ENCODE results near the gene CEP290.

Gene CEP290

DNA sequence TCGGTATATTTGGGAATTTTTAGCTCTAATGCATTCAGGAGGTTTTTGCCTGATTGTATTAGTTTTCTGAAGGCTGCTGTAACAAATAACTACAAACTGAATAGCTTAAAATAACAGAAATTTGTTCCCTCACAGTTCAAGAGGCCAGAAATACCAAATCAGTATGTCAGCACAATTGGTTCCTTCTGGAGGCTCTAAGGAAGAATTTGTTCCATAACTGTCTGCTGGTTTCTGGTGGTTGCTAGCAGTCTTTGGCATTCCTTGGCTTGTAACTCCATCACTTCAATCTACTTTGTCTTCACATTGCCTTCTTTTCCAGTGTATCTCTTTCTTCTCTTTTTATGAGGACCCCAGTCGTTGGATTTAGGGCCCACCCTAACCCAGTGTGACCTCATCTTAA is 21.5 kb upstream of the CEP290 start:
- no peak overlapping the region for H3K4me3 ChIP-seq (ENCODE audit: low read depth, low read length)
- TF ChIP-seq, protein P1, sequence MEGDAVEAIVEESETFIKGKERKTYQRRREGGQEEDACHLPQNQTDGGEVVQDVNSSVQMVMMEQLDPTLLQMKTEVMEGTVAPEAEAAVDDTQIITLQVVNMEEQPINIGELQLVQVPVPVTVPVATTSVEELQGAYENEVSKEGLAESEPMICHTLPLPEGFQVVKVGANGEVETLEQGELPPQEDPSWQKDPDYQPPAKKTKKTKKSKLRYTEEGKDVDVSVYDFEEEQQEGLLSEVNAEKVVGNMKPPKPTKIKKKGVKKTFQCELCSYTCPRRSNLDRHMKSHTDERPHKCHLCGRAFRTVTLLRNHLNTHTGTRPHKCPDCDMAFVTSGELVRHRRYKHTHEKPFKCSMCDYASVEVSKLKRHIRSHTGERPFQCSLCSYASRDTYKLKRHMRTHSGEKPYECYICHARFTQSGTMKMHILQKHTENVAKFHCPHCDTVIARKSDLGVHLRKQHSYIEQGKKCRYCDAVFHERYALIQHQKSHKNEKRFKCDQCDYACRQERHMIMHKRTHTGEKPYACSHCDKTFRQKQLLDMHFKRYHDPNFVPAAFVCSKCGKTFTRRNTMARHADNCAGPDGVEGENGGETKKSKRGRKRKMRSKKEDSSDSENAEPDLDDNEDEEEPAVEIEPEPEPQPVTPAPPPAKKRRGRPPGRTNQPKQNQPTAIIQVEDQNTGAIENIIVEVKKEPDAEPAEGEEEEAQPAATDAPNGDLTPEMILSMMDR (IDR thresholded peaks at IDR 0.05; ENCODE audit: borderline replicate concordance, insufficient read depth, low read depth, low read length), result no peak

DNA sequence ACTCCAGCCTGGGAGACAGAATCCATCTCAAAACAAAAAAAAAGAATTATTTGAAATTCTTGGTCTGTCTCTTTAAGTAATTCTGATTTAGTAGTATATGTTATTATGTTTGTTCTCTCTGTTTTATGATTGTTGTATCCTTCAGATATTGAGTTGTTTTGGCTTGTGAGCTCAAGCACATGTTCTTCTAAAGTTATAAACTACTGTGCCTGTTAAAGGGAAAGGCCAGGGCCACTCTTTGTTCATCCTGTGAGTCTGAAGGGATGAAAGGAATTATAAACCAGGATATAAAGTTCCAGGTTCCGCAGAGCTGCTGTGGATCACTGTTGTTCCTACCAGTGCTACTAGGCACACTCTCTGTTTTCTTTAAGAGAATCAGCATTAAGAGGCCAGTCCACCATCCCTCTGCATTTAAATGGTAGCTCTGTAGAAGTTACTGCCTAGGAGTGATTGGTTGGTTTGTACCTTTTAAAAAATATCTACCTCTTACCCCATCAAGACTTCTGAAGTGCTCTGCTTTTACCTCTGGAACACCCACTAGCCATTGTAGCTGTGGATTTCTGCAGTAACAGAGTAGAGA is 14.3 kb upstream of the CEP290 start:
- TF ChIP-seq, protein P1 (IDR thresholded peaks at IDR 0.05; ENCODE audit: borderline replicate concordance, insufficient read depth, low read depth, low read length), result no peak
- H3K4me3 ChIP-seq (ENCODE audit: low read depth, low read length), result no peak overlapping the region

DNA sequence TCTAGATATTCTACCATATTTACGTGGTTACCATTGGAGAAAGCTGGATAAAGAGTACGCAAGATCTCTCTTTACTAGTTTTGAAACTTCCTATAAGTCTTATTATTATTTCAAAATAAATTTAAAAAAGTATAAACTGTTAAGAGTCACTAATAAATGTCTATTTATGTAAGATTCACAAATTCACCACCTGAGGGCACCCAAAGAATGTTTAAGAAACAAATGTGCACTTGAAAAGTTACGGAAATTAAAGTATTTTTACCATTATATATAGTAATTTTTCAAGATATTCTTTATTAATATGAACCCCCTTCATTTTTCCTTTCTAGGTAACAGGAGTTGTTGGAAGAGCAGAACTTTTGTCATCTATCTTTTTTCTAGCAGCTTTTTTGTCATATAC is 12.1 kb upstream of the CEP290 start:
- no peak overlapping the region for H3K4me3 ChIP-seq (ENCODE audit: low read depth, low read length)
- TF ChIP-seq, protein P1 (IDR thresholded peaks at IDR 0.05; ENCODE audit: borderline replicate concordance, insufficient read depth, low read depth, low read length), result no peak

DNA sequence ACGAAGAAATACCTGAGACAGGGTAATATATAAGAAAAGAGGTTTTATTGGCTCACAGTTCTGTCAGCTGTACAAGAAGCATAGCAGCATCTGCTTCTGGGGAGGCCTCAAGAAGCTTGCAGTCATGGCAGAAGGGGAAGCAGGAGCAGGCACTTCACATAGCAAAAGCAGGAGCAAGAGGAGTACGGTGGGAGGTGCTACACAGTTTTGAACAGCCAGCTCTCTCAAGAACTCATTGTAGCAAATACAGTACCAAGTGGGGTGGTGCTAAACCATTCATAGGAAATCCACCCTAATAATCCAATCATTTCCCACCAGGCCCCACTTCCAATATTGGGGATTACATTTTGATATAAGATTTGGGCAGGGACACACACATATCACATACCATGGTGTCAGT is 8.2 kb upstream of the CEP290 start:
- TF ChIP-seq, protein P1 (IDR thresholded peaks at IDR 0.05; ENCODE audit: borderline replicate concordance, insufficient read depth, low read depth, low read length), result no peak
- no peak overlapping the region for H3K4me3 ChIP-seq (ENCODE audit: low read depth, low read length)

DNA sequence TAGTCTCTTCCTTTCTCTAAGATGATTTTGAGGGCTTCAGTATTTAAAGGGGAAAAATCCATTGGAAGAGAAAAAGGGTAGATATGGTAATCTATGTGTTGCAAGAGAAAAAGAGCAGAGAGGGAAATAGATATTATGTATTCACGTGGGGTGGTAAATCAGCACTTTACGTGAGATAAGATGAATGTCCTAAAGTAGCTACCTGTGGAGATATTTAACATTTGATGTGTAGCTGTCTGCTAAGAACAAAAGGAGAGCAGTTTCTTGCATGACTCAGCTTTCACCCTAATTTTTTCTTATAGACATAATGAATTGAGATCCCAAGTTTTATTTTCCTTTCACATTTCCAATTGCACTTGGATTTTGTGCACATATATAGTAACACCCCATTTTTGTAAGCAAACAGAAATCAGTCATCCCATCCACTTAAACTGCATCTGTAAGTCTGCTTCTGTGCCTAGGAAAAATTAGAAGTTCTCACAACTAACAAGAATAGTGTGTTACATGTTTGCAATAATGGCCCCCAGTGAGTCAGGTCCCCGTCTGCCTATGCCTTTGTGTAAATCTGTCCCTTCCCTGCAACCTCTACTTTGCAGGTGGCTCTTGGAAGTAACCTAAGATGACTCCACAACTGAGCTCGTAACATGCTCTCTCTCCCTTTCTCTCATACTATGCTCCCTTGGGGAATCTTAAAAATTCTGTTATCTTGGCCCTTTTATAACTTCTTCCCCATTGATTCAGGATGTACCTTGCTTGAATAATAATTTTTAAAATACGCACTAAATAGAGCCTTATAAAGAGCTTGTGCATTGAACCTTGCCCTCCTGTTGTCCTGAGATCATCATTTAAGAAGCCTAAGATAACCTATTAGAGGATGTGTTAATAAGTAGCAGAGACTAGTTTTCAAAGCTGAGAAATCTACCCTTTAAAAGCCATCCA is 3.9 kb upstream of the CEP290 start:
- TF ChIP-seq, protein P1 (IDR thresholded peaks at IDR 0.05; ENCODE audit: borderline replicate concordance, insufficient read depth, low read depth, low read length), result no peak
- no peak overlapping the region for H3K4me3 ChIP-seq (ENCODE audit: low read depth, low read length)

DNA sequence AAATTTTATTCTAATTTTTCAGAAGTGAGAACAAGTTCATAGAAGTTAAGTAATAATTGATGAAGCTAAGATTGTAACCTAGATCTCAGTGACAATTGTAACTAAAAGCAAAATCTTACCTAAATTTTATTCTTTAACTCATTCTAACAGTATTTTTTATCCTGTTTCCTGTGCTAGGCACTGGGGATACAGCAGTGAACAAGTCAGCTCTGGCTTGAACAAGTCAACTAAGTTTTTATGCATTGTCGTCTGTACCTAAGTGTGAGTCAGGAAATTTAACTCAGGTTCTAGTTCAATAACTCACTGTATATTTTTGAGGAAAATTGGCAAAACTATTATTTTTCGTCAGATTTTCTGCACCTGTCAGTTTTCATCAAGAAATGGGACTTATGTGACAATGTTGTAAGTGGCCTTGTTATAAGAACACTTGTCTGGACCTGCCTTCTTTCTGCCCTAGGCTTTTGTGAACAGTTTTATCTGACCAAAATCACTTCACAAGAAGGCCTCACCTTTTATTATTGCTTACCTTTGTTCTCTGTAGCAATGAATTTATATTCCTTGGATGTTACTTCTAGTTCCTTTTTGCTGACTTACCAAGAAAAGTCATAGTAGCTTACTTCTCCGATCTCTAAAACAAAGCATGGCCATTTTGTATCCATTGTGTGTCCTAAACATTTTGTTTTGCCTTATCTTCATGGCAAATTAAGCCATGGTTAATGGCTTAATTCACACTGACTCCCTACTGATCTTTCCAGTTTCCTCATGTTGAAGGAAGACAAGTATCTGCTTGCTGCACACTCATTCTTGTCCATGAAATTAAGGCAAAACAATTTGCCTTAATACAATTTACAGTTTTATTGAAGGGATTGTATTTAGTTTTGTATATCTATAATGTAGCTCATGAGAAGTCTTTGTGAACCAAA is 2.9 kb upstream of the CEP290 start:
- H3K4me3 ChIP-seq (ENCODE audit: low read depth, low read length), result no peak overlapping the region
- TF ChIP-seq, protein P1 (IDR thresholded peaks at IDR 0.05; ENCODE audit: borderline replicate concordance, insufficient read depth, low read depth, low read length), result no peak
